K562 (cell line): Measurements from ENCODE around the gene CRLF1.

Source experiments
- CHD7 ChIP-seq: fragments of 200-600 bp; sonication (generic); IDR thresholded peaks from one replicate; pipeline ENCODE4 v1.6.1; 2012; ENCODE audit warnings: mild to moderate bottlenecking, low read depth, low read length, inconsistent platforms
- ELF4 ChIP-seq: fragments of 450-650 bp; formaldehyde crosslinking; IDR thresholded peaks from 2 replicates; pipeline ENCODE4 v1.4.0; 2022; ENCODE audit warnings: missing genetic modification characterization
- KDM4B ChIP-seq, 2 experiments: fragments of 450-650 bp in 1 of 2; sonication (generic) in 1 of 2; IDR thresholded peaks; 2 replicates each; pipeline ENCODE4 v1.6.1; 2016 to 2017; ENCODE audit warnings: borderline replicate concordance in 2 of 2, antibody characterized with exemption in 1 of 2, low read depth in 1 of 2, mild to moderate bottlenecking in 1 of 2
- POLR2G ChIP-seq: fragments of 200-400 bp; formaldehyde crosslinking; IDR thresholded peaks from 2 replicates; pipeline ENCODE4 v1.6.1; 2017; ENCODE audit warnings: low read depth, mild to moderate bottlenecking, antibody characterized with exemption, low read length, moderate library complexity
- RFX5 ChIP-seq: IDR thresholded peaks from 2 replicates; pipeline ENCODE4 v1.6.1; 2011; ENCODE audit warnings: low read depth, mild to moderate bottlenecking, improper control_type of control experiment, low read length
- USF2 ChIP-seq: sonication (generic); formaldehyde crosslinking; IDR thresholded peaks from 2 replicates; pipeline ENCODE4 v1.5.0; 2020; ENCODE audit warnings: missing genetic modification reagents
- ZNF175 ChIP-seq: fragments of 200-800 bp; sonication (Bioruptor generic); IDR thresholded peaks from 2 replicates; pipeline ENCODE4 v1.6.1; 2016; ENCODE audit warnings: low read depth, mild to moderate bottlenecking, missing genetic modification characterization, missing compliant biosample characterization

GRCh38 chr19:18601875-18602274 lies 4.7 kb downstream of the CRLF1 start:
- no peak for TF ChIP-seq CHD7
- no peak for TF ChIP-seq USF2
- no peak for TF ChIP-seq POLR2G
- TF ChIP-seq KDM4B (IDR thresholded peaks at IDR 0.05; ENCODE audit: borderline replicate concordance in 2 of 2, low read depth in 1 of 2): no peak
- no peak for TF ChIP-seq ZNF175
- no peak for TF ChIP-seq ELF4 (CRISPR knock-in tag)
- TF ChIP-seq RFX5: no peak
